K562 (cell line): ENCODE data around the gene MTHFSD. TPM values are rescaled to one million over a fixed set of nuclear protein-coding genes. Genes with fewer than 3 reads are reported as not detected.

Experiments
- BRCA1 ChIP-seq, 2 experiments: fragments of 450-650 bp in 1 of 2; sonication (generic) in 1 of 2; formaldehyde crosslinking in 1 of 2; IDR thresholded peaks; 2 replicates each; pipeline versions ENCODE4 v1.5.0 to v1.6.1; 2017 to 2020; ENCODE audit warnings: mild to moderate bottlenecking in 1 of 2, missing genetic modification reagents in 1 of 2
- BRD9 ChIP-seq: fragments of 450-650 bp; IDR thresholded peaks from 2 replicates; pipeline ENCODE4 v1.6.1; 2018; ENCODE audit warnings: low read depth; ENCODE audit not compliant: partially characterized antibody
- DMBX1 ChIP-seq: fragments of 250-450 bp; sonication (Bioruptor Pico); IDR thresholded peaks from 2 replicates; pipeline ENCODE4 v1.8.0; 2022; ENCODE audit warnings: inconsistent platforms, mild to moderate bottlenecking, moderate library complexity, borderline replicate concordance
- HCFC1 ChIP-seq: IDR thresholded peaks from 2 replicates; pipeline ENCODE4 v1.6.1; 2012; ENCODE audit warnings: low read depth, low read length, improper control_type of control experiment
- HEY1 ChIP-seq: fragments of 250-450 bp; sonication (Bioruptor Pico); IDR thresholded peaks from 2 replicates; pipeline ENCODE4 v1.5.0; 2020; ENCODE audit warnings: mild to moderate bottlenecking, moderate library complexity, borderline replicate concordance
- HMG20B ChIP-seq: fragments of 250-450 bp; sonication (Bioruptor Pico); IDR thresholded peaks from 2 replicates; pipeline ENCODE4 v1.5.0; 2021; ENCODE audit warnings: mild to moderate bottlenecking
- KLF10 ChIP-seq: fragments of 250-450 bp; sonication (Bioruptor Pico); IDR thresholded peaks from 2 replicates; pipeline ENCODE4 v1.6.1; 2021; ENCODE audit warnings: matching md5 sums
- KLF6 ChIP-seq: fragments of 250-450 bp; sonication (Bioruptor Pico); IDR thresholded peaks from 2 replicates; pipeline ENCODE4 v1.4.0; 2020; ENCODE audit warnings: mild to moderate bottlenecking, moderate library complexity, borderline replicate concordance
- NR4A1 ChIP-seq, 2 experiments: fragments of 250-450 bp in 1 of 2; fragments of 450-650 bp in 1 of 2; sonication (Bioruptor Pico) in 1 of 2; IDR thresholded peaks; 2 replicates each; pipeline versions ENCODE4 v1.4.0 to v1.6.1; 2016 to 2020; ENCODE audit warnings: mild to moderate bottlenecking in 2 of 2, missing compliant biosample characterization in 1 of 2, missing genetic modification characterization in 1 of 2, moderate library complexity in 1 of 2
- SMAD3 ChIP-seq: fragments of 450-650 bp; formaldehyde crosslinking; conservative IDR thresholded peaks from 2 replicates; pipeline ENCODE4 v1.4.0; 2020; ENCODE audit warnings: mild to moderate bottlenecking
- XRCC5 ChIP-seq: fragments of 200-400 bp; formaldehyde crosslinking; IDR thresholded peaks from 2 replicates; pipeline ENCODE4 v1.6.1; 2017; ENCODE audit warnings: low read depth, mild to moderate bottlenecking, low read length
- ZNF76 ChIP-seq: fragments of 250-450 bp; sonication (Bioruptor Pico); IDR thresholded peaks from 2 replicates; pipeline ENCODE4 v1.4.0; 2020; ENCODE audit warnings: mild to moderate bottlenecking, moderate library complexity, borderline replicate concordance
- ZSCAN29 ChIP-seq: fragments of 450-650 bp; IDR thresholded peaks from 2 replicates; pipeline ENCODE4 v1.6.1; 2017
- polyA plus RNA-seq, 8 experiments: library from polyadenylated mRNA; depleted of rRNA in 4 of 8; stranded (reverse) in 5 of 8; unstranded in 3 of 8; fragments of >200 nt; fragmentation: Nextera tagmentation in 2 of 8; fragmentation: Illumina TruSeq in 1 of 8; extraction: Ambion mirVana in 2 of 8; extraction: Trizol in 1 of 8; gene quantifications; 2 replicates each; pipeline versions ENCODE4 v1.2.1 to v1.2.3, GENCODE V29; 2011 to 2014; ENCODE audit warnings: inconsistent platforms in 1 of 8, missing spikeins in 1 of 8
- total RNA-seq, 7 experiments: library from RNA; depleted of rRNA in 6 of 7; stranded (reverse); fragments of >200 nt in 6 of 7; fragmentation: Illumina TruSeq in 2 of 7; extraction: Trizol in 2 of 7; gene quantifications; 2 replicates each; pipeline versions ENCODE4 v1.2.1 to v1.2.3, GENCODE V29; 2011 to 2021; ENCODE audit warnings: low replicate concordance in 1 of 7
- TF ChIP-seq, protein P1 (sequence below): fragments of 250-450 bp; sonication (Bioruptor Pico); IDR thresholded peaks from 2 replicates; pipeline ENCODE4 v1.5.1; 2021; ENCODE audit warnings: mild to moderate bottlenecking
- TF ChIP-seq, protein P2 (sequence below), 2 experiments: IDR thresholded peaks; 2 replicates each; pipeline ENCODE4 v1.6.1; 2011; ENCODE audit warnings: borderline replicate concordance in 1 of 2, control low read depth in 1 of 2, low read depth in 1 of 2, low read length in 1 of 2, mild to moderate bottlenecking in 1 of 2, mixed read lengths in 1 of 2, moderate library complexity in 1 of 2; ENCODE audit not compliant: insufficient read depth in 1 of 2, insufficient read length in 1 of 2, poor library complexity in 1 of 2, severe bottlenecking in 1 of 2; ENCODE audit errors: extremely low read depth in 1 of 2
- TF ChIP-seq, protein P3 (sequence below), 2 experiments: fragments of 450-650 bp; formaldehyde crosslinking in 1 of 2; IDR thresholded peaks; 2 replicates each; pipeline versions ENCODE4 v1.4.0 to v1.6.1; 2014 to 2020; ENCODE audit warnings: mild to moderate bottlenecking in 2 of 2, borderline replicate concordance in 1 of 2, low read depth in 1 of 2

Gene MTHFSD
- total and polyA plus RNA-seq, 9 of the 15 experiments (the other 6 are each of a cell fraction or from before 2014, with no cell fraction given) = 3.2 to 20.2 (median 12.0) TPM

DNA sequence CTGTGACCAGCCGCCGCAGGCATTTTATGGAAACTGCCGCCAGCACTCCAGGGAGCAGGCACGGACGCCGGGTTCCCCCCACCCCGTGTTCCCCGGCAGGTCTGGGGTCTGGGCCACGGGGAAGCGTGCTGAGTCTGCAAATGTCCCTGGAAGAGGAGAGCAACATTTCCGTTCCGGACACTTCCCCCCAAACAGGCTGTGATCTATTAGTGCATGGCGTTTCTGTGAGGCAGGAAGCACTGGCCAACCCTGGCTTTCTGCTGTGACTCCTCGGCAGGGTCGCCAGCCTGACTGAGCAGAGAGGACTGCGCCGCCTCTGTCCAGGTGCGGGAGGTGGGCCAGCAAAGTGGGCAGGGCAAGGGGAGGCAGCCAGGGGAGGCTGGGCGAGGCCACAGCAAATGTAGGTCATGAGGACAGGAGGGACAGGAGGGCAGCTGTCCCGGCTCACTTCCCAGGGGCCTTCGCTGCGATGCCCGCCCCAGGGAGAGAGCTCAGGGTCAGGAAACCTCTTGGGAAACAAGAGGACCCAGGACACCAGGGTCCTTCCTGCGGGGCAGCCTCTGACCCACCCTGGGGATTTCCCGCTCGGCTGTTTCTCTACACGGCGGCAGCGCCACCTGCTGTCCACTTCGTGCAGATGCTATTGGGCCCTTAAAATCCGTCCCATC lies 35.3 kb downstream of the MTHFSD start (continued):
- TF ChIP-seq, protein P1, sequence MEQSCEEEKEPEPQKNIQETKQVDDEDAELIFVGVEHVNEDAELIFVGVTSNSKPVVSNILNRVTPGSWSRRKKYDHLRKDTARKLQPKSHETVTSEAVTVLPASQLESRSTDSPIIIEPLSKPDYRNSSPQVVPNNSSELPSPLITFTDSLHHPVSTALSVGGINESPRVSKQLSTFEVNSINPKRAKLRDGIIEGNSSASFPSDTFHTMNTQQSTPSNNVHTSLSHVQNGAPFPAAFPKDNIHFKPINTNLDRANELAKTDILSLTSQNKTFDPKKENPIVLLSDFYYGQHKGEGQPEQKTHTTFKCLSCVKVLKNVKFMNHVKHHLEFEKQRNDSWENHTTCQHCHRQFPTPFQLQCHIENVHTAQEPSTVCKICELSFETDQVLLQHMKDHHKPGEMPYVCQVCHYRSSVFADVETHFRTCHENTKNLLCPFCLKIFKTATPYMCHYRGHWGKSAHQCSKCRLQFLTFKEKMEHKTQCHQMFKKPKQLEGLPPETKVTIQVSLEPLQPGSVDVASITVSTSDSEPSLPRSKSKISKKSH (CRISPR knock-in tag) = no peak
- TF ChIP-seq SMAD3 (CRISPR knock-in tag) (no peak), DMBX1 (CRISPR knock-in tag) (no peak), KLF6 (CRISPR knock-in tag) (no peak), KLF10 (CRISPR knock-in tag) (no peak), HEY1 (CRISPR knock-in tag) (no peak), HMG20B (CRISPR knock-in tag) (no peak), XRCC5 (no peak), ZNF76 (CRISPR knock-in tag) (no peak), ZSCAN29 (no peak), HCFC1 (no peak), NR4A1 (CRISPR knock-in tag; IDR thresholded peaks at IDR 0.05) (no peak), NR4A1 (tag; IDR thresholded peaks at IDR 0.05) (no peak), BRCA1 (IDR thresholded peaks at IDR 0.05) (no peak), BRCA1 (CRISPR knock-in tag; IDR thresholded peaks at IDR 0.05) (no peak), BRD9 (no peak)
- TF ChIP-seq, protein P2, sequence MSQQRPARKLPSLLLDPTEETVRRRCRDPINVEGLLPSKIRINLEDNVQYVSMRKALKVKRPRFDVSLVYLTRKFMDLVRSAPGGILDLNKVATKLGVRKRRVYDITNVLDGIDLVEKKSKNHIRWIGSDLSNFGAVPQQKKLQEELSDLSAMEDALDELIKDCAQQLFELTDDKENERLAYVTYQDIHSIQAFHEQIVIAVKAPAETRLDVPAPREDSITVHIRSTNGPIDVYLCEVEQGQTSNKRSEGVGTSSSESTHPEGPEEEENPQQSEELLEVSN (IDR thresholded peaks at IDR 0.05; ENCODE audit: borderline replicate concordance in 1 of 2, extremely low read depth in 1 of 2, insufficient read depth in 1 of 2, insufficient read length in 1 of 2, low read depth in 1 of 2, low read length in 1 of 2, poor library complexity in 1 of 2, severe bottlenecking in 1 of 2) = peak in 1 of 2 experiments; percentile 49
- TF ChIP-seq, protein P3, sequence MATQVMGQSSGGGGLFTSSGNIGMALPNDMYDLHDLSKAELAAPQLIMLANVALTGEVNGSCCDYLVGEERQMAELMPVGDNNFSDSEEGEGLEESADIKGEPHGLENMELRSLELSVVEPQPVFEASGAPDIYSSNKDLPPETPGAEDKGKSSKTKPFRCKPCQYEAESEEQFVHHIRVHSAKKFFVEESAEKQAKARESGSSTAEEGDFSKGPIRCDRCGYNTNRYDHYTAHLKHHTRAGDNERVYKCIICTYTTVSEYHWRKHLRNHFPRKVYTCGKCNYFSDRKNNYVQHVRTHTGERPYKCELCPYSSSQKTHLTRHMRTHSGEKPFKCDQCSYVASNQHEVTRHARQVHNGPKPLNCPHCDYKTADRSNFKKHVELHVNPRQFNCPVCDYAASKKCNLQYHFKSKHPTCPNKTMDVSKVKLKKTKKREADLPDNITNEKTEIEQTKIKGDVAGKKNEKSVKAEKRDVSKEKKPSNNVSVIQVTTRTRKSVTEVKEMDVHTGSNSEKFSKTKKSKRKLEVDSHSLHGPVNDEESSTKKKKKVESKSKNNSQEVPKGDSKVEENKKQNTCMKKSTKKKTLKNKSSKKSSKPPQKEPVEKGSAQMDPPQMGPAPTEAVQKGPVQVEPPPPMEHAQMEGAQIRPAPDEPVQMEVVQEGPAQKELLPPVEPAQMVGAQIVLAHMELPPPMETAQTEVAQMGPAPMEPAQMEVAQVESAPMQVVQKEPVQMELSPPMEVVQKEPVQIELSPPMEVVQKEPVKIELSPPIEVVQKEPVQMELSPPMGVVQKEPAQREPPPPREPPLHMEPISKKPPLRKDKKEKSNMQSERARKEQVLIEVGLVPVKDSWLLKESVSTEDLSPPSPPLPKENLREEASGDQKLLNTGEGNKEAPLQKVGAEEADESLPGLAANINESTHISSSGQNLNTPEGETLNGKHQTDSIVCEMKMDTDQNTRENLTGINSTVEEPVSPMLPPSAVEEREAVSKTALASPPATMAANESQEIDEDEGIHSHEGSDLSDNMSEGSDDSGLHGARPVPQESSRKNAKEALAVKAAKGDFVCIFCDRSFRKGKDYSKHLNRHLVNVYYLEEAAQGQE (IDR thresholded peaks at IDR 0.05; ENCODE audit: borderline replicate concordance) = peak; percentile 52
- TF ChIP-seq, protein P3 (CRISPR knock-in tag; IDR thresholded peaks at IDR 0.05; ENCODE audit: low read depth) = no peak
